GM20000 (cell line): ENCODE measurements around the gene TNFRSF11A.

Experiments used
- DNase-seq: peaks from one replicate; pipeline ENCODE4 v3.0.0; 2012; ENCODE audit warnings: low spot score
- TF ChIP-seq, protein P1 (sequence below): IDR thresholded peaks from 2 replicates; pipeline ENCODE4 v1.5.1; 2012; ENCODE audit warnings: mild to moderate bottlenecking, control low read depth; ENCODE audit errors: extremely low read depth, missing control alignments

TNFRSF11A gene

DNA sequence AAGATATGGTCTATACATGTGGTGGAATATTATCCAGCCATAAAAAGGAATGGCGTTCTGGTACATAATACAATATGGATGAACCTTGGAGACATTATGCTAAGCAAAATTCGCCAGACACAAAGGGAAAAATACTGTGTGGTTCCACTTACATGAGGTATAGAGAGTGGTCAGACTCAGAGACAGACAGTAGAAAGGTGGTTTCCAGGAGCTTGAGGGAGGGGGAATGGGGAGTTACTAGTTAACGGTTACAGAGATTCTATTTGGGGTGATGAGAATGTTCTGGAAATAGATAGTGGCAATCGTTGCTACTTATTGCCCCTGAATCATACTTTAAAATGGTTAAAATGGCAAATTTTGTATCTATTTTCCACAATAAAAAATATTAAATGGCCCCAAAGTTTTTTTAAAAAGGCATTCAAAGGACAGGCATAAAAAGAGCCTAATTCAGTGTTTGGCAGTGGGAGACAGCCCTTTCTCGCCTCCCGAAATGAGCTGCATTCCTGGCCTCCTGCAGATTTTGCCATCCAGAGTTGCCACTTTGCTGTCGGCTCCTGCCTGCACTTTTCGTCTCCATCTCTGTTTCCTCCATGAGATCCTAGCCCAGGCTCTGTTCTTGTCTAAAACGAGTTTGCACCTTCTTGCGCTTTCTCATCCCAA, 13.5 kb downstream of the TNFRSF11A start:
- DNase-seq: no peak

GRCh38 chr18:62339106-62339988, 14.2 kb downstream of the TNFRSF11A start:
- TF ChIP-seq, protein P1, sequence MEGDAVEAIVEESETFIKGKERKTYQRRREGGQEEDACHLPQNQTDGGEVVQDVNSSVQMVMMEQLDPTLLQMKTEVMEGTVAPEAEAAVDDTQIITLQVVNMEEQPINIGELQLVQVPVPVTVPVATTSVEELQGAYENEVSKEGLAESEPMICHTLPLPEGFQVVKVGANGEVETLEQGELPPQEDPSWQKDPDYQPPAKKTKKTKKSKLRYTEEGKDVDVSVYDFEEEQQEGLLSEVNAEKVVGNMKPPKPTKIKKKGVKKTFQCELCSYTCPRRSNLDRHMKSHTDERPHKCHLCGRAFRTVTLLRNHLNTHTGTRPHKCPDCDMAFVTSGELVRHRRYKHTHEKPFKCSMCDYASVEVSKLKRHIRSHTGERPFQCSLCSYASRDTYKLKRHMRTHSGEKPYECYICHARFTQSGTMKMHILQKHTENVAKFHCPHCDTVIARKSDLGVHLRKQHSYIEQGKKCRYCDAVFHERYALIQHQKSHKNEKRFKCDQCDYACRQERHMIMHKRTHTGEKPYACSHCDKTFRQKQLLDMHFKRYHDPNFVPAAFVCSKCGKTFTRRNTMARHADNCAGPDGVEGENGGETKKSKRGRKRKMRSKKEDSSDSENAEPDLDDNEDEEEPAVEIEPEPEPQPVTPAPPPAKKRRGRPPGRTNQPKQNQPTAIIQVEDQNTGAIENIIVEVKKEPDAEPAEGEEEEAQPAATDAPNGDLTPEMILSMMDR: no peak
- no peak for DNase-seq

More for the DNA sequence above, 13.5 kb downstream of the TNFRSF11A start:
- TF ChIP-seq, protein P1: no peak

DNA sequence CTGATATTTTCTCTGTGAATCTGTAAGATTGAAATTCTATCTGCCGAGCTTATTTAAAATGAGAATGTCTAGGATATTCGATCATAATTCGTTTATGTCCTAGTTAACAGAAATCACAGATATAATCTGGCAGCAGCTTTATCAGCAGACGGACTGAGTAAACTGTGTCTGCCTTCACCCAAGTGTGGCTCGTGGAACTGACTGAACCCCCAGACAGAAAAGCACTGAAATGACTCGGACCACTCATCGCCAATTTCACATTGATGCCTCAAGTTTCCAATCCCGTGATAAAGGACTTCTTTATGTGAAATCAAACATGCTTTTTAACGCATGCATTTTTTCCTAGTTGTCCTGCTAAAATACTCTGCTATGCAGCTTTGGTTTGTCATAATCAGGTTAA, 15.9 kb downstream of the TNFRSF11A start:
- DNase-seq: no peak
- TF ChIP-seq, protein P1: no peak

GRCh38 chr18:62341473-62341872, 16.4 kb downstream of the TNFRSF11A start:
- no peak for DNase-seq
- TF ChIP-seq, protein P1: no peak

DNA sequence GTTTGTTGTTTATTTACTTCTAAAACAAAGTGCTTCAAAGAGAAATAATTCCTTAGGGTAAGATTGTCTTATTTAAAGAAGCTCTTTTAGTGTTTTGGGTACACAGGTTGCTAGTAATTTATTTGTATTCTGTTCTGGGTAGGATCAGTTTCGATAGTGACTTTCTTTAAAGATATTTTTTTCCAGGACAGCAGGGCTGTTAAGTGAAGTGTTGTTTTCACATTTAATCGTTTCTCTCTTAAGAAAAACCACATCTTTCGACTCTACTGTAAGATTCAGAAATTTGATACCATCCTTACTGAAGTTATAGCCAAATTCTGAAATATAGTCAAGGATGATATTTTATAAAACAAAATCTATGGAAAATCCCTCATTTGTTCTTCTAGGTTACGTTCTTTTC, 17.8 kb downstream of the TNFRSF11A start:
- TF ChIP-seq, protein P1: no peak
- no peak for DNase-seq

DNA sequence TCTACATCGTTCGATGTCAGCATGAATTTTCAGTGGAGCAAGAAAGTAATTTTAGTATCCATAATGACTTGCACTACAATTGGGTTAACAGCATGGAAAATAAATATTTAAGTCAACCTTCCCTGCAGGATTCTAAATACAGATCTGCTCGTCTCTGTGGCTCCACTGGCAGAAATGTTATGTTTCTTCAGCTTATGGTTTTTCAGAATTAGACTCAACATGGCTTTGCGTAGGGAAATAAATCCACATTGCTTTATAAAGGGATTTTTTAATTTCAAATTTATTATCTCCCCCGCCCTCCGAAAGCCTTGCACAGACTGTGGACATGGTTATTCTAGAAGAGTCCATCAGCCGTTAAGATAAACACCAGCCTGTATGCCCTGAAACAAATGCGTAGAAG, 18.2 kb downstream of the TNFRSF11A start:
- TF ChIP-seq, protein P1: no peak
- DNase-seq: no peak

- TF ChIP-seq, protein P1: no peak
- DNase-seq: no peak
Observed at GRCh38 chr18:62345909-62346308, 20.8 kb downstream of the TNFRSF11A start.
